T-helper 1 cell (primary cell): ENCODE measurements around the gene DNAJA4.
A peak's percentile ranks its signal among the peaks of the same experiment; 100 is the strongest.
"Not testable (repeated sequence)": the region's sequence is repeated elsewhere in the genome, so short reads cannot be mapped to it uniquely, and the experiment has no call there.

ENCODE experiments used
- DNase-seq, 5 donors: peaks; one replicate each; pipeline ENCODE4 v3.0.0-alpha.2; 2012 to 2020

DNAJA4 gene

GRCh38 chr15:78244893-78245292 lies 19.5 kb upstream of the DNAJA4 start:
- no peak for DNase-seq

- DNase-seq = not testable (repeated sequence)
These were observed 19.0 kb upstream of the DNAJA4 start for GRCh38 chr15:78245392-78245791.

GRCh38 chr15:78245976-78246620 lies 18.3 kb upstream of the DNAJA4 start:
- DNase-seq = not testable (repeated sequence)

- DNase-seq = no peak
These were observed 16.5 kb upstream of the DNAJA4 start for GRCh38 chr15:78247911-78248310.

- DNase-seq = no peak
These were observed 15.2 kb upstream of the DNAJA4 start for GRCh38 chr15:78249131-78249530.

GRCh38 chr15:78251136-78251535 lies 13.2 kb upstream of the DNAJA4 start:
- no peak for DNase-seq

- DNase-seq = no peak
These were observed 8.8 kb upstream of the DNAJA4 start for GRCh38 chr15:78255421-78256043.

GRCh38 chr15:78256044-78256437 lies 8.3 kb upstream of the DNAJA4 start:
- no peak for DNase-seq

- DNase-seq = no peak
These were observed 6.7 kb upstream of the DNAJA4 start for GRCh38 chr15:78257681-78258080.

- DNase-seq = no peak
These were observed 5.1 kb upstream of the DNAJA4 start for GRCh38 chr15:78259232-78259631.

GRCh38 chr15:78260489-78260888 lies 3.9 kb upstream of the DNAJA4 start:
- DNase-seq = no peak

- no peak for DNase-seq
These were observed 3.3 kb upstream of the DNAJA4 start for GRCh38 chr15:78261062-78261461.

- peak in 1 of 5 donors; percentile 11 for DNase-seq
These were observed 996 bp upstream of the DNAJA4 start for GRCh38 chr15:78263351-78263781.

GRCh38 chr15:78263907-78264303 lies 457 bp upstream of the DNAJA4 start:
- DNase-seq = no peak

GRCh38 chr15:78265137-78265460 lies 737 bp downstream of the DNAJA4 start:
- no peak for DNase-seq

GRCh38 chr15:78265752-78266224 lies 1.4 kb downstream of the DNAJA4 start:
- DNase-seq = peak in 1 of 5 donors; percentile 15

GRCh38 chr15:78266229-78266628 lies 1.9 kb downstream of the DNAJA4 start:
- DNase-seq = no peak

GRCh38 chr15:78266806-78267205 lies 2.4 kb downstream of the DNAJA4 start:
- no peak for DNase-seq

- DNase-seq = no peak
These were observed 8.0 kb downstream of the DNAJA4 start for GRCh38 chr15:78272316-78272715.

- no peak for DNase-seq
These were observed 8.4 kb downstream of the DNAJA4 start for GRCh38 chr15:78272776-78273175.

- DNase-seq = no peak
These were observed 10.6 kb downstream of the DNAJA4 start for GRCh38 chr15:78274994-78275393.

GRCh38 chr15:78276064-78276943 lies 11.9 kb downstream of the DNAJA4 start:
- no peak for DNase-seq

- DNase-seq = no peak
These were observed 16.1 kb downstream of the DNAJA4 start for GRCh38 chr15:78280319-78281072.
